GM18526 (cell line): ENCODE data around the gene PIGT.

Source experiments
- POLR2A ChIP-seq: IDR thresholded peaks from 3 replicates; pipeline ENCODE4 v1.6.1; 2011; ENCODE audit not compliant: insufficient read length; ENCODE audit errors: extremely low read depth

Gene PIGT

DNA sequence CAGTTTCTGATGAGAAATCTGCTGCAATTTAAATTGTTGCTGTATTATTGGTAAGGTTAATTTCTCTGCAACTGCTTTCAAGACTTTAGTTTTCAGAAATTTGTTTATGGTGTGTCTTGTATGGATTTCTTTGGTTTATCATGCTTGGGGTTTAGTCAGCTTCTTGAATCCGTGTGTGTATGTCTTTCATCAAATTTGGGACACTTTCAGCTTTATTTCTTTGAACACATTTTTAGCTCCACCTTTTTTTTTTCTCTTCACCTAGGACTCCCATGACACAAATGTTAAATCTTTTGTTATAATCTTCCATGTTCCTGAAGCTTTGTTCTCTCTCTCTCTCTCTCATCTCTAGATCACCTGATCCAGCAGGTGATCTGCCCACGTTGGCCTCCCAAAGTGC is 24.4 kb upstream of the PIGT start:
- TF ChIP-seq POLR2A = no peak

GRCh38 chr20:45392733-45393132 is 23.2 kb upstream of the PIGT start:
- no peak for TF ChIP-seq POLR2A

DNA sequence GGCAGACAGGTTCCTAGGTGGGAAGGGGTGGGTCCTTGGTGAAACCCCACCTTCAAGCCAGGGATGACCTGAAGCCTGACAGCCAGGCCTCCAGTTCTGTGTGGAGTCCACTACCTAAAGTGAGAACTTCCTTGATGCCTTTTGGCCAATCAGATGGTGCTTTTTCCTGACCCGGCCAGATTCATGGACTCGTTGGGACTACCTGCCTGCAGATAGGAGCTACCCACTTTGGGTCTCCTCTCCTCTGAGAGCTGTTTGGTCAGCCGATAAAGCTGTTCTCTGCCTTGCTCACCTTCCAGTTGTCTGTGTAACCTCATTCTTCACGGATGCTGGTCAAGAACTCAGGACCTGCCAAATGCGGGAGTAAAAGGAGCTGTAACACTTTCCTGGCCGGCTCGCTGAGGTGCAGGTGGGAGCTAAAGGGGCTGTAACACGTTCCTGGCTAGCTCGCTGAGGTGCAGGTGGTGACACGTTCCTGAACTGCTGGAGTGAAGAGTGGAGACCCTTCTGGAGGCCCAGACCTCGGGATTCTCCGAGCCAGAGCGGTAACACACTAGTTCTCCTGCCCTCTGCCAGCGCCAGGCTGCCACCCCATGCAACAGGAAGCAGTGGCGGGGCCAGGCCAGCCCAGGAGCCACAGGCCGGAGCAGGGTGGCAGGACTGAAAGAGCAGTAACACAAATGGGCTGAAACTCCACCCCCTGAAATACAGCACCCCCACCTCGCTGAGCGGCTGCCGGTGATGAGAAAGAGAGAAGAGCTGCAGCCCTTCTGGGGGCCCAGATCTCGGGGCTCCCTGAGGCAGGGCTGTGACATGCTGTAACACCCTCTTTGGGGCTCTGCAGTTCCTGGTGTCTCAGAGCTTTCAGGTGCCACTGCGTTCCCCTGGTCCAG is 21.5 kb upstream of the PIGT start:
- TF ChIP-seq POLR2A = no peak

- TF ChIP-seq POLR2A = no peak
Observed at GRCh38 chr20:45395114-45395415, 20.9 kb upstream of the PIGT start.

GRCh38 chr20:45399018-45399417 is 16.9 kb upstream of the PIGT start:
- TF ChIP-seq POLR2A = no peak

DNA sequence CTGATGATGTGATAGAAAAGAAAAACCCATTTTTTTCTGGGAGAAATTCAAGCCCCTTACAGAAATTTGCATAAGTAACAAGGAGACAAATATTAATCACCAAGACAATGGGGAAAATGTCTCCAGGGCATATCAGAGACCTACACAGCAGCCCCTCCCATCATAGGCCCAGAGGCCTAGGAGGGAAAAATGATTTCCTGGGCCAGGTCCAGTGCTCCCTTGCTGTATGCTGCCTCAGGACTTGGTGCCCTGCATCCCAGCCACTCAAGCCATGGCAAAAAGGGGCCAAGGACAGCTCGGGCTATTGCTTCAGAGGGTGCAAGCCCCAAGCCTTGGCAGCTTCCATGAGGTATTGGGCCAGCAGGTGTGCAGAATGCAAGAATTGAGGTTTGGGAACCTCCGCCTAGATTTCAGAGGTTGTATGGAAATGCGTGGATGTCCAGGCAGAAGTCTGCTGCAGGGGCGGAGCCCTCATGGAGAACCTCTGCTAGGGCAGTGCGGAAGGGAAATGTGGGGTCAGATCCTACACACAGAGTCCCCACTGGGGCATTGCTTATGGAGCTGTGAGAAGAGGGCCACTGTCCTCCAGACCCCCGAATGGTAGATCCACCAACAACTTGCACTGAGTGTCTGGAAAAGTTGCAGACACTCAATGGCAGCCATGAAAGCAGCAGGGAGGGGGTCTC is 15.5 kb upstream of the PIGT start:
- TF ChIP-seq POLR2A = no peak

GRCh38 chr20:45402946-45403345 is 13.0 kb upstream of the PIGT start:
- TF ChIP-seq POLR2A = no peak

GRCh38 chr20:45404438-45404837 is 11.5 kb upstream of the PIGT start:
- no peak for TF ChIP-seq POLR2A

GRCh38 chr20:45405571-45406259 is 10.2 kb upstream of the PIGT start:
- no peak for TF ChIP-seq POLR2A

- no peak for TF ChIP-seq POLR2A
Observed at GRCh38 chr20:45406260-45407066, 9.5 kb upstream of the PIGT start.

GRCh38 chr20:45407067-45407745 is 8.7 kb upstream of the PIGT start:
- TF ChIP-seq POLR2A = no peak

DNA sequence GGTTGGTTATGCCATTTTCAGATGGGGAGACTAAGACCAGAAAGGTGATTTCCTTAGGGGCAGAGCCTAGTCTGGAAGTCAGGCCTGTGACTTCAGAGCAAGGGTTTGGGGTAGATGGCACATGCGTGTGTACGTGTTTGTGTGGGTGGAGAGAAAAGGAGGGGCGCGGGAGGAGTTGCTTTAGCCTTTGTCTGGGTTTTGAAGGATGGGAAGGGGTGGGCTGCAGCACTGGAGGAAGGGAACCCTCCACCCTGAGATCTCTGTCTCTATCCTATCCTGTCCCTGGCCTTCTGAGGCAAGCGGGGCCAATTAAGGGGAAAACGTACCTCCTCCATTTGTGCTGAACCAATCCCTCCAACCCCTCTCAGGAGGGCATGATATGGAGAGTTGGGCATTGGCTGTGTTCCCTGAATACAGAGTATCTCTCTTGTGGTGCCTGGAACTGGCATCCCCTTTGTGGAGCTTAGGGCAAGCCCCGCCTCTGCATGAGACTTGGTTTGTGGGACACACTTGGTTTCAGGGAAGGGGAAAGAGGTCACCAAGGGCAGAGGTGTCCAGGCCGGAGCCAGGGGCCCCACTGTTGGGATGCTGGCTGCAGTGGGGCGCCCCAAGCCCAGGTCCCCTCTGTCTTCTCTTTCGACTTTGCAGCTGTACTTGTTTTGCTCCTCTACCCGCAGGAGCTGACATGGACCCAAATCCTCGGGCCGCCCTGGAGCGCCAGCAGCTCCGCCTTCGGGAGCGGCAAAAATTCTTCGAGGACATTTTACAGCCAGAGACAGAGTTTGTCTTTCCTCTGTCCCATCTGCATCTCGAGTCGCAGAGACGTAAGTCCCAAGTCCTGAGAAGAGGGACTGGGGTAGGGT is 7.9 kb upstream of the PIGT start, which contains the start of gene DBNDD2:
Gene DBNDD2 (plus strand): TSS at position 507 of the 863 bp plus-strand sequence. CDS start 179 bp downstream, at position 686.
- no peak for TF ChIP-seq POLR2A

- no peak for TF ChIP-seq POLR2A
Observed at GRCh38 chr20:45408646-45409213, 7.2 kb upstream of the PIGT start.
